Measurements from ENCODE around the gene MX2.

The MX2 gene

GRCh38 chr21:41396558-41397075 is 34.8 kb downstream of the MX2 start:
- no peak for DNase-seq (ENCODE audit: extremely low read depth, low read depth)
- TF ChIP-seq CTCF (IDR thresholded peaks at IDR 0.05; ENCODE audit: low read depth, low read length): no peak

GRCh38 chr21:41397471-41397891 is 35.7 kb downstream of the MX2 start:
- TF ChIP-seq CTCF (IDR thresholded peaks at IDR 0.05; ENCODE audit: low read depth, low read length): no peak
- DNase-seq (ENCODE audit: extremely low read depth, low read depth): no peak

- no peak for TF ChIP-seq CTCF (IDR thresholded peaks at IDR 0.05; ENCODE audit: low read depth, low read length)
- DNase-seq (ENCODE audit: extremely low read depth, low read depth): no peak
Observed at GRCh38 chr21:41398251-41398650, 36.4 kb downstream of the MX2 start.

GRCh38 chr21:41398831-41399230 is 37.0 kb downstream of the MX2 start:
- no peak for DNase-seq (ENCODE audit: extremely low read depth, low read depth)
- no peak for TF ChIP-seq CTCF (IDR thresholded peaks at IDR 0.05; ENCODE audit: low read depth, low read length)

GRCh38 chr21:41399246-41399800 is 37.5 kb downstream of the MX2 start:
- no peak for TF ChIP-seq CTCF (IDR thresholded peaks at IDR 0.05; ENCODE audit: low read depth, low read length)

GRCh38 chr21:41402231-41402630 is 40.4 kb downstream of the MX2 start:
- TF ChIP-seq CTCF (IDR thresholded peaks at IDR 0.05; ENCODE audit: low read depth, low read length): no peak
- DNase-seq (ENCODE audit: extremely low read depth, low read depth): no peak

More at GRCh38 chr21:41399246-41399800, 37.5 kb downstream of the MX2 start:
- DNase-seq (ENCODE audit: extremely low read depth, low read depth): no peak

GRCh38 chr21:41402796-41403195 is 41.0 kb downstream of the MX2 start:
- DNase-seq (ENCODE audit: extremely low read depth, low read depth): no peak
- TF ChIP-seq CTCF (IDR thresholded peaks at IDR 0.05; ENCODE audit: low read depth, low read length): no peak

Data from AG09319 (cell line).